AG08396 (cell line): ENCODE results near the gene RCSD1.
"Not testable (repeated sequence)": the region's sequence is repeated elsewhere in the genome, so short reads cannot be mapped to it uniquely, and the experiment has no call there.

ENCODE experiments used
- DNase-seq: peaks from one replicate; pipeline ENCODE4 v3.0.0; 2012; ENCODE audit warnings: low spot score, mixed read lengths

The RCSD1 gene

GRCh38 chr1:167742392-167743057 lies 112.5 kb downstream of the RCSD1 start:
- not testable (repeated sequence) for DNase-seq

- DNase-seq = no peak
These were observed 114.9 kb downstream of the RCSD1 start for GRCh38 chr1:167744901-167745300.

GRCh38 chr1:167746013-167746672 lies 116.1 kb downstream of the RCSD1 start:
- DNase-seq = no peak

- DNase-seq = no peak
These were observed 117.1 kb downstream of the RCSD1 start for GRCh38 chr1:167746988-167747655.

GRCh38 chr1:167747988-167748387 lies 118.0 kb downstream of the RCSD1 start:
- no peak for DNase-seq

GRCh38 chr1:167748906-167749305 lies 118.9 kb downstream of the RCSD1 start:
- no peak for DNase-seq

GRCh38 chr1:167749741-167750140 lies 119.7 kb downstream of the RCSD1 start:
- DNase-seq = no peak

- DNase-seq = no peak
These were observed 120.6 kb downstream of the RCSD1 start for GRCh38 chr1:167750641-167751040.

- no peak for DNase-seq
These were observed 121.6 kb downstream of the RCSD1 start for GRCh38 chr1:167751676-167752075.

- no peak for DNase-seq
These were observed 122.4 kb downstream of the RCSD1 start for GRCh38 chr1:167752219-167752985.

GRCh38 chr1:167755654-167756053 lies 125.6 kb downstream of the RCSD1 start:
- DNase-seq = no peak
